NCI-H2196 treated with DMSO at 0.1 percent for 48 hours (cell line): ENCODE data around the gene SINHCAF.
"Not testable (repeated sequence)": the region's sequence is repeated elsewhere in the genome, so short reads cannot be mapped to it uniquely, and the experiment has no call there.

Experiments
- DNase-seq: peaks from one replicate; lab custom pipeline; 2025; ENCODE audit not compliant: unreplicated experiment; lab: John Stamatoyannopoulos, UW

Gene SINHCAF

GRCh38 chr12:31310488-31310887 is 15.5 kb downstream of the SINHCAF start:
- no peak for DNase-seq

DNA sequence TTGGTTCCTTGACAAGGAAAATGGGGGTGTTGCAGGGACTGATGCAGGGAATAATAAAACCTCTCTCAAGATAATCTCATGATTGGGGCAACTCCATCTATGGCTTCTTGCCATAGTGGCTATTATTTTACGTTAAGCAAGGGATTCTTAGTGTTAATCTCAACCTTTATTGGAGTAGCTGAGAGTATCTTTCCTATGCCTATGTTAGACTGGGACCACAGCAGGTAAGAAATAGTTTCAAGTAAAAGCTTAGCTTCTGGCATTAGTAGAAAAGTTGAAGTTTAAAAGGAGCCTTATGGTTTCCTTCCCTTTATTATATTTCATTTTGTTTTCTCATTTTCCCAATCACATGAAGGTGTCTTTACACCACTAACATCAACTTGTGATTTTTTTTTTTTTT is 16.7 kb downstream of the SINHCAF start:
- DNase-seq: no peak

- no peak for DNase-seq
These were observed 17.8 kb downstream of the SINHCAF start for GRCh38 chr12:31308116-31308515.

- no peak for DNase-seq
These were observed 19.1 kb downstream of the SINHCAF start for GRCh38 chr12:31306866-31307265.

DNA sequence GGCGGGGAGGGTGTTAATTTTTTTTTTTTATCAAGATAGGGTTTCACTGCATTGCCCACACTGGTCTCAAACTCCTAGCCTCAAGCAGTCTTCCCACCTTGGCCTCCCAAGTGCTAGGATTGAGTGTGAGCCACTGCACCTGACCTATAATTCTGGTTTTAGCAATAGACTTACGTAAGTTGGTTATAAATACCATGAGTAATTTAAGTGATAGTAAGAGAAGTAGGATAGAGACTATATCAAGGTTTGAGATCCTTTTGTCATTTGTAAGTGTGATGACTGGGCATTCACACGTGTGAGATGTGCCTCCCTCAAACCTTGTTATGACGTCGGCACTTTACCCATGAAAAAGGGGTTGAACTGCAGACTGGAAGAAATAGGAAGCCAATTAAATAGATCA is 22.5 kb downstream of the SINHCAF start:
- no peak for DNase-seq

DNA sequence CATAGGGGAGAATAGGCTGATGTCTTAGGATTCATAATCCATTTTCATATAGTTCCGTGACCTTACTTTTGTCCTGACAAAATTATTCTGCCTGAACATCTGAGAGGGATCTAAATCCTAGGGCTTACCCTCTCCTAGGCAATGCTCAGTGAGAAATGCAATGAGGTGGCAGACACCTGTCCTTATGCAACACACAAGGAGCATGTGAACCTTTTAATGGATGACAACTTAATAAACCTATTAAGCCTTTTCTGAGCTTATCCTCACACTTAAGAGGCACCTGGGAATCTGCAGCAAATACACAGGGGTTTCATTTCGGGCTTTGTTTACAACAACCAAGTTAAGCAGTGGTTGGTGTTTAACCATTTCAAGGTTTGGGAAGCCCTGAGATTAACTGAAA is 24.6 kb downstream of the SINHCAF start:
- no peak for DNase-seq

GRCh38 chr12:31300783-31301182 is 25.2 kb downstream of the SINHCAF start:
- DNase-seq: no peak

DNA sequence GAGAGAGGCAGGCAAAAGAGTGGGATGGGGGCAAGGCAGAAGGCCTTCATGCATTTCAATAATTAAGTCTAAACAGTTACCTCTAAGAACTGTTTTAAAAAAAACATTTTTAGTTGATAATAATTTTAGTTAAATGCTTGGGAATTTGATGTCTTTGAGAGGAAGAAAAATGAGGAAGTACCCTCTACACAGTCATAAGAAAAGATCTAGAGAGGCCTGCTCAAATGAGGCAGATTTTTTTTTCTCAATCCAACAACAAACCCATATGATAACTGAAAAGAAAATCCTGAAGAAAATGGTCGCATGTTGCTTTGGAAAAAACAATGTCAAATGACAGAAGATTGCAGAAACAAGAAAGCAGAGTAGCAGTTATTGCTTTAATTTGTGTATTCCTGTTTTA is 25.6 kb downstream of the SINHCAF start:
- no peak for DNase-seq

DNA sequence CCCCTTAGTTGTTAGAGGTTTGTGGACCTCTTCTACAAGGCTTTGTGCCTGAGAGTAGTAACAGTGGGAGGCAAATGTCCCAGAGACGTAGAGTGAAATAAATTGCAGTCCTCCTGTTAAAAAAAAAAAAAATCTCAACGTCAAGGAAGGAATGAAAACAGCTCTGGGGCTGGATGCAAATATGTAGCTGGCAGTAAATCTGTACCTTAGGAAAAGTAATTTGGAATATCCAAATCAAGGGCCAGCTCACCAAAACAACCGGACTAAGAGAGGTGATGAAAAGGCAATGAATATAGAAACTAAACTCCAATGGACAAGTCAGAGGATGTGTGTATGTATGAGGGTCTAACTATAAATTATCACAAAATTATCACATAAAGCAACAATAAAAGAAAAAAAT is 27.0 kb downstream of the SINHCAF start:
- no peak for DNase-seq

DNA sequence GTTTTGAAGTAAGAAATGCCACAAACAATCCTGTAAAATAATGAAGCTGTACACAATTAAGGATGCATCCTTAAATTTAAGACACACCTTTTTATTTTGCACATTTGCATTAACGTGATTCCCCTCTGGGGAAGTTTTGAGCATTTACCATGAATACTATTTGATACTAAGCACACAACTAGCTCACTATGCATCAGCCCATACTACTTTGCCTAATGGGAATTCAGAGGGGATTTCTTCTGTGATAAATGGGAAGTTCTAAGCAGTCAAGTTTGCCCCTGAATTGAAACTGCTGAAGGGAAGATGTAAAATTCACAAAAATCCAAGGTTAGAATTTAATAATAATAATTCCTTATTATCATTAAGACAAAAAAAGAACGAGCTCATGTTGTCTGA is 27.4 kb downstream of the SINHCAF start:
- no peak for DNase-seq

- no peak for DNase-seq
These were observed 28.1 kb downstream of the SINHCAF start for GRCh38 chr12:31297572-31298514.

DNA sequence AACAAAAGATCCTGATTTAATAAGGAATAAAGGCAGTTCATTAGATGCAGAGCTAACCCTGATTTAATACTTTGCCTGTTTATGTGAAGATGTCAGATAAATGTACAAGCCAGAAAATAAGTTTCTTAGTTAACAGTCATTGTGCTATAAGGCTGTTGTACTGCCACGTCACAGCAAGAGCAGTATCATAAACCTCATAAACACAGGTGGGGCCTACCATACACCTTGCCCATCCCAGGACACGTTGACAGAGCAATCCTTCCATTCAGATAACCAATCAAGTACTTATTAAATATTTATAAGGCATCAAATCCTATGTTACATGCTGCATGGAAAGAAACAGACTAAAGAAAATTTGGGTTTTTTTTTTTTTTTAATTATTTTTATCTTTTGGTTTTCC is 36.5 kb downstream of the SINHCAF start:
- DNase-seq: no peak

DNA sequence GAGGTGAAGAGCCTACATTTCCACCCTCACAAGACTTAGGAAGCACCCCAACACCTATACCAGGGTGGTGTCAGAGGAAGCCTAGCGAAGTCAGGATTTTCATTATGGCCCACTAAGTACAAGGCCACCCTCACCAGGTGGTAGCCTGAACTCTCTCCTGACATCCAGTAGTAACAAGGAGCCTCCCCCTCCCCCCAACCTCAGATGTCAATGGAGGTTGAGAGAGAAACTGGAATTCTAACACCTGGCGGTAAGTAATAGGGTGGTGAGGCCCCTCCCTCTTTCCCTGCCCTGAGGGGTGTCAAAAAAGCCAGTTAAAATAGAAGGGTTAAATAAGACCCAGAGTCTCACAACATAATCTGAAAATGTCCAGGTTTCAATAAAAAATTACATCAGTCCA is 37.6 kb downstream of the SINHCAF start:
- DNase-seq: no peak

- DNase-seq: no peak
These were observed 45.8 kb downstream of the SINHCAF start for GRCh38 chr12:31280183-31280582.

- no peak for DNase-seq
These were observed 46.5 kb downstream of the SINHCAF start for GRCh38 chr12:31279390-31279924.

GRCh38 chr12:31278832-31279231 is 47.1 kb downstream of the SINHCAF start:
- DNase-seq: no peak

DNA sequence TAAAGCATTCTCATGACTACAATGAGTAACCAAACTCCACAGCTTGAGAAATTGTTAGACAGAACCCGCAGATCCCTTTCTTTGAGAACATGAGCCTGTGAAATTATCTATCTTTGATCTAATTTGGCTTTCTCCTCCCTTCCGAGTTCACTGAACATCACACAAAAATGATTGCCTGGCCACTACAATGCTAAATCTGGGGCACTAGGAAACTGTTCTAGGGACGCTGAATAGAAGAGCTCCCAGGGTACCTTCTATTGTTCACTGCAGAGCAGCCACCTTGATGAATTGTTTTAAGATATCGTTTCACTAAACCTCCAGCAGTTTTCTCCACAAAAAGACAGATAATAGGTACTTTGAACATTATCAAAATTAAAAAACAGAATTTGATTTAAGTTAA is 47.5 kb downstream of the SINHCAF start:
- DNase-seq: no peak

DNA sequence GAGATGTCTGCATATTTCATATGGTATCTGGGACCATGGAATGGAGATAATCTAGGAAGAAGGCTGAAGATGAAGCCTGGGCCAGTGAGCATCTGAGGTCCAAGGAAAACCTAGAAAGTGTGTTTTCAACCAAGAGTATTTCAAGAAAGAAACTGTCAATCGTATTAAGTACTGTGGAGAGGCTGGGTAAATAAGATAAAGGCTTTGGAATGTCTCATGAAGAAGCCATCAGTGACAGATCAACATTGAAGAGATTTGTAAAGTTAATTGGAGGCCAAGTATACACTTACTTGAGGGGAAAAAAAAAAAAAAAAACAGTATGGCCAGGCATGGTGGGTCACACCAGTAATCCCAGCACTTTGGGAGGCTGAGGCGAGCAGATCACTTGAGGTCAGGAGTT is 48.9 kb downstream of the SINHCAF start:
- no peak for DNase-seq

DNA sequence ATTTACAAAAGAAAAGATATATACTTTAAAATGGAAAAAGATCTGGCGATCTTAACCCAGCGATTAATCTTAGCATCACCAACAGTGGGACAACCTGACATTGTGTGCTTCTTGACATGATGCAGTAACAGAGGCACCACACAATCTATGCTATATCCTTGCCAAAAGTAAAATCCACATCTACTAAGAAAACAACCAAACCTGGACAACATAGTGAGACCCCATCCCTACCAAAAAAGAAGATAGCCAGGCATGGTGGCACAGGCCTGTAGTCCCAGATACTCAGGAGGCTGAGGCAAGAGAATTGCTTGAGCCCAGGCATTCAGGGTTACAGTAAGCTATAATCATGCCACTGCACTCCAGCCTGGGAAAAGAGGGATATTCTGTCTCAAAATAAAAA is 50.5 kb downstream of the SINHCAF start:
- no peak for DNase-seq

DNA sequence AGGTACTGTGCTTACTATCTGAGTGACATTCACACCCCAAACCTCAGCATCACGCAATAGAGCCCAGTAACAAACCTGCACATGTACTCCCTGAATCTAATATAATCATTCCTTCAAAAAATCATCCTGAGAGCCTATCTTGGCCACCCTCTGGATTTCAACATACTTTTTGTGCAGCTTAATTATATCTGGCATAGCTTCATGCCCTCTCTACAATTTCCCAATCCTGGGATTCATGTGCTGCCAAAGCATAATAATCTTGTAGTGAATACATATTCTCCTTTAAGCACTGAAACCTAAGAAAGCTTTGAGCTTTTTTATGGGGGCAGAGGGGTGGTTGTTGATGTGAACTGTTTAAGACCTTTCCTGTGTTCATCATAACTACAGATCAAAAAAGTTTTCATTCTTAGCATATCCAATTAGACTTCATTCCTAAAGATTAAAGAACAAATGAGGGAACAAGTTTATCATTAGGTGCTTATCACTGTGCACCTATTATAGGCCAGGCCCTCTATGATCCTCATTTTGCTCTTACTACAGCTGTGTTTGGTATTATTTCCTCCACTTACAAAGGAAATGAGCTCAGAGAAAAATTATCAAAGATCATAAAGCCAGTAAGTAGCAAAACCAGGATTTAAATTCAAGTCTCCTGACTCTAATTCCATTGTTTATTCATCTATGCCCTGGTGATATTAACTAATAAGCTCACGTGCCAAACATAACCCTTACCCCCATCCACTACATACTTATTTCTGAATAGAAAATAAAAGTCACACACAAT is 51.2 kb downstream of the SINHCAF start:
- DNase-seq: no peak

- not testable (repeated sequence) for DNase-seq
These were observed 52.2 kb downstream of the SINHCAF start for GRCh38 chr12:31273794-31274193.
